ENCODE measurements around the gene CNKSR3. TPM values are rescaled to one million over a fixed set of nuclear protein-coding genes. Genes with fewer than 3 reads are reported as not detected.

CNKSR3 gene
- total RNA-seq, 2 donors from 2014 or later = 5.9 to 8.0 TPM

GRCh38 chr6:154528310-154528915 is 17.9 kb upstream of the CNKSR3 start:
- H3K4me1 Mint-ChIP-seq = no peaks in the 10 kb centered on the region
- no peaks in the 10 kb centered on the region for H3K27me3 Mint-ChIP-seq (ENCODE audit: insufficient read depth)
- H3K27ac ChIP-seq (ENCODE audit: low read depth, low read length) = no peak overlapping the region
- TF ChIP-seq CTCF (conservative IDR thresholded peaks at IDR 0.05) = no peak
- H3K9ac ChIP-seq (ENCODE audit: extremely low read depth, low read length, poor library complexity, severe bottlenecking) = no peak overlapping the region
- no peak overlapping the region for H3K4me3 ChIP-seq (ENCODE audit: low read length)
- no peaks in the 10 kb centered on the region for H3K9me3 ChIP-seq (ENCODE audit: control insufficient read depth, low read length)
- no peaks in the 10 kb centered on the region for H3K36me3 ChIP-seq (ENCODE audit: control insufficient read depth, insufficient read depth, low read length)
- H3K4me1 ChIP-seq (ENCODE audit: control insufficient read depth, insufficient read depth, low read length) = no peaks in the 10 kb centered on the region
- no peaks in the 10 kb centered on the region for H3K27me3 ChIP-seq (ENCODE audit: control insufficient read depth, insufficient read depth, low read length, poor library complexity, severe bottlenecking)
- 90 to 96% methylated on average over 3 of the region's 3 CpGs for WGBS, 2 experiments (ENCODE audit: insufficient coverage in 1 of 2, insufficient read length in 1 of 2)
- no peak for DNase-seq
- no peak overlapping the region for H3K4me3 Mint-ChIP-seq
- H3K36me3 Mint-ChIP-seq (ENCODE audit: low read depth) = no peaks in the 10 kb centered on the region
- H3K9me3 Mint-ChIP-seq = peaks cover 2% of the 10 kb centered on the region
- H3K27ac Mint-ChIP-seq = no peak overlapping the region

- 86 to 93% methylated on average over 1 of the region's 1 CpG for WGBS, 2 experiments (ENCODE audit: insufficient coverage in 1 of 2, insufficient read length in 1 of 2)
These were observed 16.5 kb upstream of the CNKSR3 start for GRCh38 chr6:154526996-154527395.

GRCh38 chr6:154522576-154522975 is 12.1 kb upstream of the CNKSR3 start:
- Histone ChIP-seq H3K9ac (ENCODE audit: extremely low read depth, low read length, poor library complexity, severe bottlenecking) (no peak overlapping the region), H3K27ac (ENCODE audit: low read depth, low read length) (no peak overlapping the region), H3K4me1 (ENCODE audit: control insufficient read depth, insufficient read depth, low read length) (no peaks in the 10 kb centered on the region), H3K36me3 (ENCODE audit: control insufficient read depth, insufficient read depth, low read length) (no peaks in the 10 kb centered on the region), H3K9me3 (ENCODE audit: control insufficient read depth, low read length) (peaks cover 5% of the 10 kb centered on the region), H3K4me3 (ENCODE audit: low read length) (no peak overlapping the region), H3K27me3 (ENCODE audit: control insufficient read depth, insufficient read depth, low read length, poor library complexity, severe bottlenecking) (no peaks in the 10 kb centered on the region)
- DNase-seq = no peak
- H3K27ac Mint-ChIP-seq = no peak overlapping the region
- no peaks in the 10 kb centered on the region for H3K36me3 Mint-ChIP-seq (ENCODE audit: low read depth)
- H3K4me3 Mint-ChIP-seq = no peak overlapping the region
- H3K27me3 Mint-ChIP-seq (ENCODE audit: insufficient read depth) = no peaks in the 10 kb centered on the region
- peaks cover 5% of the 10 kb centered on the region for H3K9me3 Mint-ChIP-seq
- 92 to 98% methylated on average over 2 to 4 of the region's 4 CpGs for WGBS, 2 experiments (ENCODE audit: insufficient coverage in 1 of 2, insufficient read length in 1 of 2)
- H3K4me1 Mint-ChIP-seq = peaks cover 2% of the 10 kb centered on the region
- no peak for TF ChIP-seq CTCF (conservative IDR thresholded peaks at IDR 0.05)

More at GRCh38 chr6:154526996-154527395, 16.5 kb upstream of the CNKSR3 start:
- Histone ChIP-seq H3K4me1 (ENCODE audit: control insufficient read depth, insufficient read depth, low read length) (no peaks in the 10 kb centered on the region), H3K27me3 (ENCODE audit: control insufficient read depth, insufficient read depth, low read length, poor library complexity, severe bottlenecking) (no peaks in the 10 kb centered on the region), H3K27ac (ENCODE audit: low read depth, low read length) (no peak overlapping the region), H3K9me3 (ENCODE audit: control insufficient read depth, low read length) (no peaks in the 10 kb centered on the region), H3K36me3 (ENCODE audit: control insufficient read depth, insufficient read depth, low read length) (no peaks in the 10 kb centered on the region), H3K4me3 (ENCODE audit: low read length) (no peak overlapping the region), H3K9ac (ENCODE audit: extremely low read depth, low read length, poor library complexity, severe bottlenecking) (no peak overlapping the region)
- no peak for TF ChIP-seq CTCF (conservative IDR thresholded peaks at IDR 0.05)
- Mint-ChIP-seq H3K9me3 (peaks cover 2% of the 10 kb centered on the region), H3K27me3 (ENCODE audit: insufficient read depth) (no peaks in the 10 kb centered on the region), H3K4me1 (no peaks in the 10 kb centered on the region), H3K27ac (no peak overlapping the region), H3K36me3 (ENCODE audit: low read depth) (no peaks in the 10 kb centered on the region), H3K4me3 (no peak overlapping the region)
- no peak for DNase-seq

Measured in endodermal cell (in vitro differentiated cells).